HepG2 (cell line): ENCODE measurements around the gene SUOX. TPM values are rescaled to one million over a fixed set of nuclear protein-coding genes. Genes with fewer than 3 reads are reported as not detected.
A peak's percentile ranks its signal among the peaks of the same experiment; 100 is the strongest.

ENCODE experiments used
- ATF4 ChIP-seq, 2 experiments: fragments of 450-650 bp in 1 of 2; sonication (generic) in 1 of 2; formaldehyde crosslinking; IDR thresholded peaks; 2 replicates each; pipeline versions ENCODE4 v1.5.0 to v1.8.0; 2020 to 2022; ENCODE audit warnings: mild to moderate bottlenecking in 1 of 2, missing genetic modification reagents in 1 of 2
- FLYWCH1 ChIP-seq: sonication (generic); formaldehyde crosslinking; IDR thresholded peaks from 2 replicates; pipeline ENCODE4 v1.8.1; 2023; ENCODE audit warnings: mild to moderate bottlenecking, missing genetic modification reagents
- FOSL1 ChIP-seq: sonication (generic); formaldehyde crosslinking; IDR thresholded peaks from 2 replicates; pipeline ENCODE4 v1.9.0; 2021; ENCODE audit warnings: missing genetic modification reagents, borderline replicate concordance
- HNRNPH1 ChIP-seq: fragments of 200-400 bp; formaldehyde crosslinking; optimal IDR thresholded peaks from 2 replicates; pipeline ENCODE3; 2017; ENCODE audit warnings: mild to moderate bottlenecking, low read depth, low read length
- JARID2 ChIP-seq: sonication (generic); formaldehyde crosslinking; IDR thresholded peaks from 2 replicates; pipeline ENCODE4 v1.8.1; 2023; ENCODE audit warnings: missing genetic modification reagents, inconsistent platforms; ENCODE audit not compliant: insufficient replicate concordance
- KDM3A ChIP-seq: IDR thresholded peaks from 2 replicates; pipeline ENCODE4 v1.6.1; 2018; ENCODE audit warnings: low read depth, missing compliant biosample characterization
- REL ChIP-seq: sonication (generic); formaldehyde crosslinking; conservative IDR thresholded peaks from 2 replicates; pipeline ENCODE4 v1.8.0; 2022; ENCODE audit warnings: mild to moderate bottlenecking, missing genetic modification reagents, moderate library complexity
- RXRA ChIP-seq: sonication (generic); formaldehyde crosslinking; IDR thresholded peaks from 2 replicates; pipeline ENCODE4 v1.5.1; 2020; ENCODE audit warnings: missing genetic modification reagents
- SIN3A ChIP-seq: IDR thresholded peaks from 2 replicates; pipeline ENCODE4 v1.6.1; 2011; ENCODE audit warnings: low read depth, mild to moderate bottlenecking, control low read depth, low read length, borderline replicate concordance
- SNAPC4 ChIP-seq: sonication (generic); formaldehyde crosslinking; IDR thresholded peaks from 2 replicates; pipeline ENCODE4 v1.4.0; 2020; ENCODE audit warnings: mild to moderate bottlenecking, missing genetic modification reagents
- SOX13 ChIP-seq, 3 experiments: fragments of 450-650 bp in 1 of 3; sonication (generic) in 1 of 3; formaldehyde crosslinking in 1 of 3; IDR thresholded peaks in 2 of 3; conservative IDR thresholded peaks in 1 of 3; 2 replicates each; pipeline versions ENCODE4 v1.5.0 to v1.6.1; 2016 to 2020; ENCODE audit warnings: antibody characterized with exemption in 1 of 3, mild to moderate bottlenecking in 1 of 3, missing compliant biosample characterization in 1 of 3, missing genetic modification reagents in 1 of 3, moderate library complexity in 1 of 3
- ZNF644 ChIP-seq: IDR thresholded peaks from 2 replicates; pipeline ENCODE4 v1.6.1; 2016; ENCODE audit warnings: low read depth
- ZNF709 ChIP-seq: sonication (generic); formaldehyde crosslinking; IDR thresholded peaks from 2 replicates; pipeline ENCODE4 v1.5.0; 2020; ENCODE audit warnings: mild to moderate bottlenecking, missing genetic modification reagents
- ZNF720 ChIP-seq: sonication (generic); formaldehyde crosslinking; IDR thresholded peaks from 2 replicates; pipeline ENCODE4 v1.4.0; 2020; ENCODE audit warnings: missing genetic modification reagents
- ZNF784 ChIP-seq: sonication (generic); formaldehyde crosslinking; IDR thresholded peaks from 2 replicates; pipeline ENCODE4 v1.5.1; 2020; ENCODE audit warnings: missing genetic modification reagents, mild to moderate bottlenecking, borderline replicate concordance
- ZXDC ChIP-seq: sonication (generic); formaldehyde crosslinking; IDR thresholded peaks from 2 replicates; pipeline ENCODE4 v1.5.0; 2020; ENCODE audit warnings: mild to moderate bottlenecking, missing genetic modification reagents
- polyA plus RNA-seq, 8 experiments: library from polyadenylated mRNA; depleted of rRNA in 3 of 8; stranded (reverse) in 7 of 8; unstranded in 1 of 8; fragments of >200 nt; fragmentation: Illumina TruSeq in 4 of 8; extraction: Trizol in 4 of 8; gene quantifications; 2 replicates each; pipeline versions ENCODE4 v1.2.1 to v1.2.3, GENCODE V29; 2011 to 2016; ENCODE audit warnings: low read depth in 4 of 8, missing spikeins in 1 of 8, mixed read lengths in 1 of 8; ENCODE audit not compliant: insufficient read depth in 1 of 8
- total RNA-seq, 5 experiments: library from RNA; depleted of rRNA; stranded (reverse); fragments of >200 nt; fragmentation: Illumina TruSeq; extraction: Trizol; gene quantifications; 2 replicates each; pipeline ENCODE4 v1.2.3, GENCODE V29; 2016; ENCODE audit warnings: low read depth in 1 of 5

The SUOX gene
- total and polyA plus RNA-seq, 2 of the 13 experiments (the other 11 are each of a cell fraction or from before 2014, with no cell fraction given), result 23.9 to 25.9 TPM

- TF ChIP-seq SIN3A, result peak; percentile 77; the same call in 1 of the 2 replicates
- peak; percentile 27; the same call in 1 of the 2 replicates for TF ChIP-seq RXRA (CRISPR knock-in tag)
- TF ChIP-seq JARID2, result no peak
- TF ChIP-seq KDM3A (CRISPR knock-in tag), result no peak
- TF ChIP-seq ZNF644 (CRISPR knock-in tag), result 0 out of 2 replicates have a peak, but pooled peaks have one; percentile 31
- TF ChIP-seq ZXDC (CRISPR knock-in tag), result no peak
- TF ChIP-seq FLYWCH1 (CRISPR knock-in tag), result no peak
- TF ChIP-seq SNAPC4 (CRISPR knock-in tag), result peak; percentile 68; the same call in 1 of the 2 replicates
- peak; percentile 91 for TF ChIP-seq SOX13 (IDR thresholded peaks at IDR 0.05)
- TF ChIP-seq SOX13 (CRISPR knock-in tag; conservative IDR thresholded peaks at IDR 0.05 in 1 of 2, IDR thresholded peaks at IDR 0.05 in 1 of 2), result no peak
- peak in 1 of 2 experiments; percentile 70; a peak in 1 of 4 replicates for TF ChIP-seq ATF4 (CRISPR knock-in tag; IDR thresholded peaks at IDR 0.05)
- TF ChIP-seq FOSL1, result no peak
- 0 out of 2 replicates have a peak, but pooled peaks have one; percentile 54 for TF ChIP-seq ZNF720 (CRISPR knock-in tag)
- TF ChIP-seq ZNF709 (CRISPR knock-in tag), result peak; percentile 43; the same call in 1 of the 2 replicates
- no peak for TF ChIP-seq REL
- peak; percentile 58 for TF ChIP-seq HNRNPH1
- peak; percentile 68; the same call in 1 of the 2 replicates for TF ChIP-seq ZNF784 (CRISPR knock-in tag)
Observed at GRCh38 chr12:55973599-55974307, 23.3 kb upstream of the SUOX start, which contains the start of gene RAB5B (continued).
